Stimulated activated CD8-positive, alpha-beta memory T cell treated with anti-CD3 and anti-CD28 coated beads, Interleukin-12 subunit alpha, Interleukin-12 subunit beta, amount 100 ng/mL, for 1 hour (primary cell): ENCODE results near the gene TANGO6.
"Not testable (repeated sequence)": the region's sequence is repeated elsewhere in the genome, so short reads cannot be mapped to it uniquely, and the experiment has no call there.

Experiments used
- DNase-seq: peaks from one replicate; pipeline ENCODE4 v3.0.0-alpha.2; 2020; ENCODE audit warnings: low read depth

TANGO6 gene

GRCh38 chr16:69118468-69118867 lies 275.1 kb downstream of the TANGO6 start:
- DNase-seq, result no peak

- DNase-seq, result no peak
Measured at GRCh38 chr16:69118994-69119393, 275.7 kb downstream of the TANGO6 start.

GRCh38 chr16:69119536-69119935 lies 276.2 kb downstream of the TANGO6 start:
- no peak for DNase-seq

- DNase-seq, result no peak
Measured at GRCh38 chr16:69120096-69120664, 276.8 kb downstream of the TANGO6 start.

GRCh38 chr16:69123910-69124309 lies 280.6 kb downstream of the TANGO6 start:
- peak; percentile 55 for DNase-seq

- DNase-seq, result not testable (repeated sequence)
Measured at GRCh38 chr16:69124406-69124805, 281.1 kb downstream of the TANGO6 start.

GRCh38 chr16:69124961-69125360 lies 281.6 kb downstream of the TANGO6 start:
- DNase-seq, result not testable (repeated sequence)

- no peak for DNase-seq
Measured at GRCh38 chr16:69126221-69126620, 282.9 kb downstream of the TANGO6 start.

- not testable (repeated sequence) for DNase-seq
Measured at GRCh38 chr16:69126801-69127200, 283.5 kb downstream of the TANGO6 start.

- DNase-seq, result no peak
Measured at GRCh38 chr16:69127966-69128510, 284.7 kb downstream of the TANGO6 start.

GRCh38 chr16:69130461-69130860 lies 287.1 kb downstream of the TANGO6 start:
- no peak for DNase-seq

- no peak for DNase-seq
Measured at GRCh38 chr16:69131167-69131838, 288.0 kb downstream of the TANGO6 start.

GRCh38 chr16:69131839-69132423 lies 288.6 kb downstream of the TANGO6 start:
- peak; percentile 50 for DNase-seq

GRCh38 chr16:69132424-69133252 lies 289.3 kb downstream of the TANGO6 start, which contains the start of the genes CHTF8 and UTP4:
TSS of gene CHTF8 (minus strand) at chr16:69132588. CDS start at chr16:69121458, 11,130 bp downstream.
TSS of gene UTP4 (plus strand) at chr16:69132649. CDS start at chr16:69133460, 811 bp downstream.
- DNase-seq, result peak; percentile 75

- DNase-seq, result no peak
Measured at GRCh38 chr16:69133373-69133954, 290.1 kb downstream of the TANGO6 start.
